Mammary epithelial cell (primary cell): Measurements from ENCODE around the gene FAM210B.

Experiments used
- CTCF ChIP-seq, 2 donors: IDR thresholded peaks in 1 of 2; conservative IDR thresholded peaks in 1 of 2; 2 replicates each; pipeline ENCODE4 v1.5.1; 2011 to 2012; ENCODE audit warnings: inconsistent platforms in 2 of 2, low read length in 2 of 2, mild to moderate bottlenecking in 2 of 2, control low read depth in 1 of 2, low read depth in 1 of 2; ENCODE audit not compliant: insufficient read depth in 1 of 2; ENCODE audit errors: extremely low read depth in 1 of 2
- EZH2 ChIP-seq: IDR thresholded peaks from 2 replicates; pipeline ENCODE4 v1.6.1; 2012; ENCODE audit warnings: low read length, inconsistent platforms, borderline replicate concordance

GRCh38 chr20:56360133-56360907, 1.5 kb downstream of the FAM210B start:
- no peak for TF ChIP-seq CTCF (conservative IDR thresholded peaks at IDR 0.05 in 1 of 2, IDR thresholded peaks at IDR 0.05 in 1 of 2; ENCODE audit: extremely low read depth in 1 of 2, insufficient read depth in 1 of 2, low read depth in 1 of 2, low read length in 2 of 2)
- TF ChIP-seq EZH2 = no peak
